ENCODE results near the gene TOP1.
A peak's percentile ranks its signal among the peaks of the same experiment; 100 is the strongest.

Gene TOP1

GRCh38 chr20:41028359-41029149 lies at the start of gene TOP1:
TSS of gene TOP1 (plus strand) at chr20:41028822. CDS start at chr20:41029068, 246 bp downstream.
- DNase-seq: peak; percentile 89 to 100 (median 100)

- no peak for DNase-seq
These were observed 49.4 kb upstream of the TOP1 start for GRCh38 chr20:40979247-40979646.

GRCh38 chr20:40980106-40980827 lies 48.4 kb upstream of the TOP1 start:
- DNase-seq: no peak

GRCh38 chr20:40980828-40981310 lies 47.8 kb upstream of the TOP1 start:
- DNase-seq: no peak

GRCh38 chr20:40982415-40983145 lies 46.0 kb upstream of the TOP1 start:
- DNase-seq: no peak

GRCh38 chr20:40983898-40984297 lies 44.7 kb upstream of the TOP1 start:
- no peak for DNase-seq

- DNase-seq: no peak
These were observed 44.1 kb upstream of the TOP1 start for GRCh38 chr20:40984496-40984895.

- no peak for DNase-seq
These were observed 41.8 kb upstream of the TOP1 start for GRCh38 chr20:40986774-40987173.

GRCh38 chr20:40990542-40991120 lies 38.0 kb upstream of the TOP1 start:
- DNase-seq: peak in 48 of 56 donors; percentile 13 to 87 (median 51)

GRCh38 chr20:40991181-40991889 lies 37.3 kb upstream of the TOP1 start:
- peak in 13 of 56 donors; percentile 6 to 40 (median 14) for DNase-seq

- no peak for DNase-seq
These were observed 36.1 kb upstream of the TOP1 start for GRCh38 chr20:40992349-40993113.

- no peak for DNase-seq
These were observed 34.7 kb upstream of the TOP1 start for GRCh38 chr20:40993794-40994540.

GRCh38 chr20:40996326-40996725 lies 32.3 kb upstream of the TOP1 start:
- DNase-seq: no peak

- DNase-seq: no peak
These were observed 31.5 kb upstream of the TOP1 start for GRCh38 chr20:40997116-40997515.

GRCh38 chr20:40999841-41000240 lies 28.8 kb upstream of the TOP1 start:
- no peak for DNase-seq

- DNase-seq: no peak
These were observed 28.0 kb upstream of the TOP1 start for GRCh38 chr20:41000628-41001027.

GRCh38 chr20:41001497-41001896 lies 27.1 kb upstream of the TOP1 start:
- no peak for DNase-seq

GRCh38 chr20:41002842-41003142 lies 25.8 kb upstream of the TOP1 start:
- DNase-seq: no peak

All from nucleus accumbens (tissue), 56 donors.